Adrenal gland (tissue), 12 donors: ENCODE measurements around the gene KRT16. TPM values are rescaled to one million over a fixed set of nuclear protein-coding genes. Genes with fewer than 3 reads are reported as not detected.
"Not testable (repeated sequence)": the region's sequence is repeated elsewhere in the genome, so short reads cannot be mapped to it uniquely, and the experiment has no call there.

ENCODE experiments used
- DNase-seq, 7 donors: peaks; one replicate each; pipeline ENCODE4 v3.0.0-alpha.2; 2019 to 2020
- H3K27ac ChIP-seq, 5 donors: fragments of 200-600 bp; sonication (generic) in 4 of 5; 1 replicate in 3 of 5; 2 replicates in 2 of 5; pipeline versions ENCODE4 v1.5.1 to v1.8.0; 2016 to 2020; ENCODE audit warnings: mild to moderate bottlenecking in 1 of 5
- H3K27me3 ChIP-seq: fragments of 200-600 bp; 2 replicates; pipeline ENCODE4 v1.8.0; 2021
- H3K36me3 ChIP-seq, 2 donors: fragments of 200-600 bp; replicated peaks in 1 of 2; 1 replicate in 1 of 2; 2 replicates in 1 of 2; pipeline versions ENCODE4 v1.5.1 to v1.8.0; 2018 to 2022
- H3K4me1 ChIP-seq, 2 donors: fragments of 200-600 bp; replicated peaks in 1 of 2; 1 replicate in 1 of 2; 2 replicates in 1 of 2; pipeline versions ENCODE4 v1.5.1 to v1.8.0; 2018 to 2021
- H3K4me3 ChIP-seq, 4 donors: fragments of 200-600 bp; sonication (generic) in 3 of 4; one replicate each; pipeline ENCODE4 v1.5.1; 2016 to 2018
- H3K9me3 ChIP-seq, 3 donors: fragments of 200-600 bp; sonication (generic) in 1 of 3; replicated peaks in 1 of 3; 1 replicate in 2 of 3; 2 replicates in 1 of 3; pipeline versions ENCODE4 v1.5.1 to v1.8.0; 2016 to 2021
- CTCF ChIP-seq, 6 experiments: fragments of 450-650 bp in 4 of 6; fragments of 200-600 bp in 2 of 6; sonication (generic) in 1 of 6; IDR thresholded peaks; 1 replicate in 5 of 6; 2 replicates in 1 of 6; pipeline versions ENCODE4 v1.5.1 to v1.8.0; 2016 to 2021; ENCODE audit warnings: antibody characterized with exemption in 6 of 6, mild to moderate bottlenecking in 2 of 6, moderate library complexity in 1 of 6
- POLR2A ChIP-seq, 2 donors: fragments of 450-650 bp; IDR thresholded peaks; one replicate each; pipeline ENCODE4 v1.6.1; 2017; ENCODE audit warnings: antibody characterized with exemption in 2 of 2, mild to moderate bottlenecking in 2 of 2, moderate library complexity in 1 of 2
- WGBS, 4 donors: extraction: QIAGEN DNeasy Blood & Tissue Kit in 2 of 4; methylation state at CpG; one replicate each; pipeline versions ENCODE4 v1.1.5 to v1.1.7; 2013 to 2017; 5-methylcytosine and 5-hydroxymethylcytosine counted together
- intact Hi-C, 2 donors: fragments of 100-400 bp; cut with DNase I; formaldehyde crosslinking; loops; one replicate each; pipeline versions ENCODE4 v1.14.1 to v1.15.0; 2022 to 2023
- polyA plus RNA-seq, 3 donors: library from polyadenylated mRNA; stranded (reverse); fragments of 200-250 nt in 2 of 3; fragments of 350-450 nt in 1 of 3; fragmentation: Illumina TruSeq in 1 of 3; extraction: RNeasy Lipid Tissue Mini Kit (QIAGEN cat#74804) in 1 of 3; gene quantifications; one replicate each; pipeline ENCODE4 v1.2.3, GENCODE V29; 2013 to 2014
- total RNA-seq, 9 donors: library from RNA; depleted of rRNA in 4 of 9; stranded (reverse); fragments of >200 nt in 4 of 9; fragments of 120-200 nt in 1 of 9; fragmentation: NEBNext Ultra II Directional in 1 of 9; extraction: Animal tissue kit (Norgen Biotek cat#: 25700) in 1 of 9; gene quantifications; one replicate each; pipeline versions ENCODE4 v1.1.0 to v1.2.4, GENCODE V29; 2013 to 2023
- donor health status: healthy with polysubstance abuse.
- donor health status: Bipolar disorder and iron deficiency.
- donor health status: DM: yes; HTN: yes; CAD: no.
- donor health status: DM: no; HTN: no; CAD: no.
- donor health status: DM: no; HTN: no; CAD: no.
- donor health status: DM: yes; HTN: yes; CAD: no.

KRT16 gene
- total and polyA plus RNA-seq, 12 donors: 0.18 to 4.5 (median 0.69) TPM; not detected in 3

GRCh38 chr17:41610061-41610517 is 2.5 kb downstream of the KRT16 start:
- H3K36me3 ChIP-seq, H3K27ac ChIP-seq, H3K4me1 ChIP-seq, H3K4me3 ChIP-seq, H3K27me3 ChIP-seq, H3K9me3 ChIP-seq, intact Hi-C loops, DNase-seq: not testable (repeated sequence)
- WGBS, 4 donors: 19 to 25% (median 24%) methylated on average over 7 to 10 of the region's 10 CpGs
- peak in 1 of 6 experiments; percentile 21 for TF ChIP-seq CTCF (IDR thresholded peaks at IDR 0.05)

- H3K27me3 ChIP-seq, DNase-seq, intact Hi-C loops, H3K27ac ChIP-seq, H3K4me1 ChIP-seq, H3K9me3 ChIP-seq, H3K4me3 ChIP-seq, H3K36me3 ChIP-seq: not testable (repeated sequence)
- 63 to 84% (median 74%) methylated on average over 4 of the region's 4 CpGs for WGBS, 4 donors
Observed at GRCh38 chr17:41606930-41607329, 5.6 kb downstream of the KRT16 start.

GRCh38 chr17:41602524-41602923 is 10.0 kb downstream of the KRT16 start:
- Histone ChIP-seq H3K4me1 (no peaks in the 10 kb centered on the region), H3K27me3 (no peaks in the 10 kb centered on the region), H3K36me3 (no peaks in the 10 kb centered on the region), H3K4me3 (no peak overlapping the region), H3K27ac (no peak overlapping the region), H3K9me3 (peaks cover 0 to 9% (median 0%) of the 10 kb centered on the region in 3 donors)
- TF ChIP-seq POLR2A (IDR thresholded peaks at IDR 0.05) (no peak), CTCF (IDR thresholded peaks at IDR 0.05) (no peak)
- 57 to 82% (median 64%) methylated on average over 2 of the region's 2 CpGs for WGBS, 4 donors
- intact Hi-C loops: no loop called here
- no peak for DNase-seq

- H3K27me3 ChIP-seq: no peaks in the 10 kb centered on the region
- no peak overlapping the region for H3K4me3 ChIP-seq
- TF ChIP-seq CTCF (IDR thresholded peaks at IDR 0.05) (no peak), POLR2A (IDR thresholded peaks at IDR 0.05) (no peak)
- DNase-seq: no peak
- no peaks in the 10 kb centered on the region for H3K36me3 ChIP-seq
- intact Hi-C loops: no loop called here
- H3K4me1 ChIP-seq: no peaks in the 10 kb centered on the region
- 70 to 76% (median 74%) methylated on average over 4 of the region's 4 CpGs for WGBS, 4 donors
- H3K27ac ChIP-seq: no peak overlapping the region
- no peaks in the 10 kb centered on the region for H3K9me3 ChIP-seq
Observed at GRCh38 chr17:41600318-41600717, 12.2 kb downstream of the KRT16 start.

GRCh38 chr17:41599680-41600079 is 12.9 kb downstream of the KRT16 start:
- Histone ChIP-seq H3K27me3 (no peaks in the 10 kb centered on the region), H3K9me3 (no peaks in the 10 kb centered on the region), H3K4me3 (no peak overlapping the region), H3K36me3 (no peaks in the 10 kb centered on the region), H3K4me1 (no peaks in the 10 kb centered on the region), H3K27ac (no peak overlapping the region)
- TF ChIP-seq POLR2A (IDR thresholded peaks at IDR 0.05): no peak
- TF ChIP-seq CTCF (IDR thresholded peaks at IDR 0.05): no peak
- intact Hi-C loops: no loop called here
- DNase-seq: no peak
- 63 to 100% (median 70%) methylated on average over 1 of the region's 1 CpG for WGBS, 4 donors
